ENCODE data around the gene EXOC3. TPM values are rescaled to one million over a fixed set of nuclear protein-coding genes. Genes with fewer than 3 reads are reported as not detected.

Gene EXOC3
- total RNA-seq, 1 experiment from 2014 or later: 52.4 TPM

- no peak overlapping the region for H3K4me2 ChIP-seq (ENCODE audit: low read length)
- ATAC-seq: no peak
- no TSS peak for BruUV-seq (replicated peaks)
Measured at GRCh38 chr5:430214-430925, 12.6 kb upstream of the EXOC3 start.

More at GRCh38 chr5:430214-430925, 12.6 kb upstream of the EXOC3 start:
- H3K4me1 ChIP-seq (ENCODE audit: control insufficient read depth in 1 of 2, insufficient read depth in 2 of 2, low read length in 2 of 2): peaks cover 0 to 14% of the 10 kb centered on the region in 2 experiments; a peak in 1 of 4 replicates
- no peaks in the 10 kb centered on the region for H3K9me2 ChIP-seq (ENCODE audit: insufficient read depth)
- no peak for DNase-seq (ENCODE audit: low read depth, low spot score)
- H3K9ac ChIP-seq (ENCODE audit: low read length): no peak overlapping the region
- CTCF ChIA-PET: interaction anchor here (1.2 to 6.4 kb wide), 4 partner anchors 16 to 242 kb away, joined by 3 to 42 read pairs (median 8); no protein-coding TSS in a partner anchor
- no peak overlapping the region for H3K4me3 ChIP-seq (replicated peaks in 1 of 2; ENCODE audit: low read depth in 1 of 2, low read length in 2 of 2)
- H3K36me3 ChIP-seq (ENCODE audit: control insufficient read depth in 1 of 2, insufficient read depth in 2 of 2, low read length in 2 of 2): no peaks in the 10 kb centered on the region
- no peaks in the 10 kb centered on the region for H3K9me3 ChIP-seq (ENCODE audit: control insufficient read depth in 1 of 2, insufficient read depth in 1 of 2, low read depth in 1 of 2, low read length in 2 of 2)
- intact Hi-C loops (cut with micrococcal nuclease): no loop called here
- RAD21 ChIA-PET (ENCODE audit: low non-redundant PET in 1 of 2, low total read pairs in 2 of 2, uncharacterized antibody in 2 of 2, unreplicated experiment in 2 of 2): interaction anchor here in 1 of 2 experiments (2.0 kb wide), 1 partner anchor 114 kb away, joined by 4 read pairs; no protein-coding TSS in a partner anchor
- no peak overlapping the region for H2AFZ ChIP-seq (ENCODE audit: low read depth, low read length, poor library complexity, severe bottlenecking)
- H3K27ac ChIP-seq (ENCODE audit: low read depth, low read length): no peak overlapping the region
- POLR2A ChIA-PET: no interaction called here
- H3K79me2 ChIP-seq (ENCODE audit: insufficient read depth, low read length): no peaks in the 10 kb centered on the region
- H4K20me1 ChIP-seq (ENCODE audit: insufficient read depth): no peaks in the 10 kb centered on the region
- TF ChIP-seq POLR2A (IDR thresholded peaks at IDR 0.05; ENCODE audit: borderline replicate concordance, extremely low read depth, insufficient read depth, insufficient read length) (no peak), CTCF (IDR thresholded peaks at IDR 0.05 in 2 of 3, conservative IDR thresholded peaks at IDR 0.05 in 1 of 3; ENCODE audit: borderline replicate concordance in 1 of 3, insufficient read depth in 1 of 3, low read depth in 2 of 3, low read length in 2 of 3) (no peak), EZH2 (IDR thresholded peaks at IDR 0.05) (no peak), MAX (IDR thresholded peaks at IDR 0.05) (no peak), ZBTB33 (IDR thresholded peaks at IDR 0.05; ENCODE audit: extremely low read depth, insufficient replicate concordance, low read length) (no peak), YY1 (IDR thresholded peaks at IDR 0.05; ENCODE audit: extremely low read depth, insufficient replicate concordance, low read depth, low read length) (no peak)
- no peaks in the 10 kb centered on the region for H3K27me3 ChIP-seq (ENCODE audit: insufficient read depth, low read length)
